Measurements from ENCODE around the gene DYRK4.
"Not testable (repeated sequence)": the region's sequence is repeated elsewhere in the genome, so short reads cannot be mapped to it uniquely, and the experiment has no call there.

DYRK4 gene

GRCh38 chr12:4562034-4562657 lies at the start of gene DYRK4:
Gene DYRK4 (plus strand): TSS chr12:4562208. CDS start chr12:4562246, 38 bp downstream.
- peak; percentile 55 for DNase-seq (ENCODE audit: low read depth)
- peak within 1 kb of the TSS; percentile 27 for H3K4me3 ChIP-seq (ENCODE audit: low read length)
- no peak for TF ChIP-seq CTCF (IDR thresholded peaks at IDR 0.05; ENCODE audit: insufficient read depth, low read depth, low read length, missing control alignments)

GRCh38 chr12:4518106-4518728 lies 43.8 kb upstream of the DYRK4 start:
- no peak overlapping the region for H3K4me3 ChIP-seq (ENCODE audit: low read length)
- peak; percentile 63 for DNase-seq (ENCODE audit: low read depth)
- TF ChIP-seq CTCF (IDR thresholded peaks at IDR 0.05; ENCODE audit: insufficient read depth, low read depth, low read length, missing control alignments), result no peak

- not testable (repeated sequence) for DNase-seq (ENCODE audit: low read depth); H3K4me3 ChIP-seq (ENCODE audit: low read length)
Measured at GRCh38 chr12:4523443-4523842, 38.6 kb upstream of the DYRK4 start.

- DNase-seq (ENCODE audit: low read depth), result peak; percentile 32
- no peak overlapping the region for H3K4me3 ChIP-seq (ENCODE audit: low read length)
- peak; percentile 21 for TF ChIP-seq CTCF (IDR thresholded peaks at IDR 0.05; ENCODE audit: insufficient read depth, low read depth, low read length, missing control alignments)
Measured at GRCh38 chr12:4526923-4527546, 35.0 kb upstream of the DYRK4 start.

- DNase-seq (ENCODE audit: low read depth), result no peak
- no peak overlapping the region for H3K4me3 ChIP-seq (ENCODE audit: low read length)
- TF ChIP-seq CTCF (IDR thresholded peaks at IDR 0.05; ENCODE audit: insufficient read depth, low read depth, low read length, missing control alignments), result no peak
Measured at GRCh38 chr12:4530160-4530559, 31.8 kb upstream of the DYRK4 start.

GRCh38 chr12:4530982-4531586 lies 30.9 kb upstream of the DYRK4 start:
- no peak for DNase-seq (ENCODE audit: low read depth)
- TF ChIP-seq CTCF (IDR thresholded peaks at IDR 0.05; ENCODE audit: insufficient read depth, low read depth, low read length, missing control alignments), result no peak
- no peak overlapping the region for H3K4me3 ChIP-seq (ENCODE audit: low read length)

- no peak overlapping the region for H3K4me3 ChIP-seq (ENCODE audit: low read length)
- TF ChIP-seq CTCF (IDR thresholded peaks at IDR 0.05; ENCODE audit: insufficient read depth, low read depth, low read length, missing control alignments), result no peak
- no peak for DNase-seq (ENCODE audit: low read depth)
Measured at GRCh38 chr12:4535092-4535491, 26.9 kb upstream of the DYRK4 start.
